ENCODE measurements around the gene SERHL2. TPM values are rescaled to one million over a fixed set of nuclear protein-coding genes. Genes with fewer than 3 reads are reported as not detected.

The SERHL2 gene
- total RNA-seq, 2 donors from 2014 or later = 1.1 to 1.7 TPM

GRCh38 chr22:42596336-42596735, 42.6 kb downstream of the SERHL2 start:
- TF ChIP-seq CTCF (IDR thresholded peaks at IDR 0.05) = no peak
- no peak overlapping the region for H3K9ac ChIP-seq (ENCODE audit: low read depth in 2 of 2, low read length in 2 of 2)
- H3K4me3 ChIP-seq = no peak overlapping the region
- no peak for DNase-seq
- H3K27me3 ChIP-seq = no peaks in the 10 kb centered on the region
- intact Hi-C loops (cut with DNase I) = no loop called here
- no peaks in the 10 kb centered on the region for H3K9me3 ChIP-seq
- peaks cover 26% of the 10 kb centered on the region for H3K36me3 ChIP-seq
- no peaks in the 10 kb centered on the region for H3K4me1 ChIP-seq
- H3K27ac ChIP-seq = no peak overlapping the region

GRCh38 chr22:42596863-42597530, 43.2 kb downstream of the SERHL2 start:
- Histone ChIP-seq H3K4me3 (no peak overlapping the region), H3K4me1 (no peaks in the 10 kb centered on the region), H3K27ac (no peak overlapping the region), H3K27me3 (no peaks in the 10 kb centered on the region), H3K9ac (ENCODE audit: low read depth in 2 of 2, low read length in 2 of 2) (no peak overlapping the region), H3K36me3 (peaks cover 28% of the 10 kb centered on the region), H3K9me3 (no peaks in the 10 kb centered on the region)
- TF ChIP-seq CTCF (IDR thresholded peaks at IDR 0.05) = no peak
- intact Hi-C loops (cut with DNase I) = no loop called here
- no peak for DNase-seq

GRCh38 chr22:42601879-42602465, 48.2 kb downstream of the SERHL2 start:
- no peak for TF ChIP-seq CTCF (IDR thresholded peaks at IDR 0.05)
- Histone ChIP-seq H3K9ac (ENCODE audit: low read depth in 2 of 2, low read length in 2 of 2) (no peak overlapping the region), H3K4me1 (no peaks in the 10 kb centered on the region), H3K9me3 (no peaks in the 10 kb centered on the region), H3K27ac (no peak overlapping the region), H3K27me3 (no peaks in the 10 kb centered on the region), H3K4me3 (no peak overlapping the region), H3K36me3 (peaks cover 18% of the 10 kb centered on the region)
- DNase-seq = no peak
- intact Hi-C loops (cut with DNase I) = no loop called here

- Histone ChIP-seq H3K9me3 (no peaks in the 10 kb centered on the region), H3K36me3 (peaks cover 18% of the 10 kb centered on the region), H3K9ac (ENCODE audit: low read depth in 2 of 2, low read length in 2 of 2) (no peak overlapping the region), H3K27me3 (no peaks in the 10 kb centered on the region), H3K27ac (no peak overlapping the region), H3K4me3 (no peak overlapping the region), H3K4me1 (no peaks in the 10 kb centered on the region)
- intact Hi-C loops (cut with DNase I) = no loop called here
- no peak for TF ChIP-seq CTCF (IDR thresholded peaks at IDR 0.05)
- no peak for DNase-seq
Measured at GRCh38 chr22:42602470-42602869, 48.7 kb downstream of the SERHL2 start.

GRCh38 chr22:42603427-42603826, 49.7 kb downstream of the SERHL2 start:
- peaks cover 18% of the 10 kb centered on the region for H3K36me3 ChIP-seq
- no peak overlapping the region for H3K4me3 ChIP-seq
- no peaks in the 10 kb centered on the region for H3K9me3 ChIP-seq
- TF ChIP-seq CTCF (IDR thresholded peaks at IDR 0.05) = no peak
- intact Hi-C loops (cut with DNase I) = no loop called here
- no peak for DNase-seq
- H3K9ac ChIP-seq (ENCODE audit: low read depth in 2 of 2, low read length in 2 of 2) = no peak overlapping the region
- H3K4me1 ChIP-seq = no peaks in the 10 kb centered on the region
- no peaks in the 10 kb centered on the region for H3K27me3 ChIP-seq
- H3K27ac ChIP-seq = no peak overlapping the region

Data from colonic mucosa (tissue), 4 donors.